H1 (cell line): Measurements from ENCODE around the gene VSIG10L. TPM values are rescaled to one million over a fixed set of nuclear protein-coding genes. Genes with fewer than 3 reads are reported as not detected.

ENCODE experiments used
- CTCF ChIP-seq, 3 experiments: IDR thresholded peaks; 1 replicate in 2 of 3; 2 replicates in 1 of 3; pipeline versions ENCODE4 v1.5.1 to v1.6.1; 2011; ENCODE audit warnings: low read length in 3 of 3, mild to moderate bottlenecking in 3 of 3, inconsistent platforms in 2 of 3, low read depth in 1 of 3, moderate library complexity in 1 of 3; ENCODE audit not compliant: insufficient read depth in 1 of 3; ENCODE audit errors: control extremely low read depth in 1 of 3
- polyA plus RNA-seq, 7 experiments: library from polyadenylated mRNA; depleted of rRNA in 3 of 7; stranded (reverse) in 5 of 7; unstranded in 2 of 7; fragments of >200 nt in 5 of 7; fragments of 200-250 nt in 2 of 7; gene quantifications; 1 replicate in 5 of 7; 2 replicates in 1 of 7; 4 replicates in 1 of 7; pipeline versions ENCODE4 v1.2.1 to v1.2.3, GENCODE V29; 2011 to 2013; ENCODE audit warnings: missing spikeins in 2 of 7, mixed read lengths in 2 of 7
- total RNA-seq: library from RNA; stranded (reverse); fragmentation: NEBNext Ultra II Directional; extraction: Animal tissue kit (Norgen Biotek cat#: 25700); gene quantifications from 2 replicates; pipeline ENCODE4 v1.2.1, GENCODE V29; 2021

The VSIG10L gene
- total and polyA plus RNA-seq, 2 of the 8 experiments (the other 6 are each of a cell fraction or from before 2014, with no cell fraction given), result 10.3 to 10.4 TPM

GRCh38 chr19:51296336-51297093 lies 45.4 kb downstream of the VSIG10L start (continued):
- TF ChIP-seq CTCF (IDR thresholded peaks at IDR 0.05; ENCODE audit: control extremely low read depth in 1 of 3, insufficient read depth in 1 of 3, low read depth in 1 of 3, low read length in 3 of 3), result peak; percentile 18 to 68 (median 60)
